Glutamatergic neuron (in vitro differentiated cells): ENCODE results near the gene TMEM233. TPM values are rescaled to one million over a fixed set of nuclear protein-coding genes. Genes with fewer than 3 reads are reported as not detected.

ENCODE experiments used
- DNase-seq: peaks from one replicate; pipeline ENCODE4 v3.0.0; 2022
- H3K27ac Mint-ChIP-seq: one replicate; pipeline ENCODE4 v1.8.0; 2020; ENCODE audit warnings: mild to moderate bottlenecking, mixed read lengths, inconsistent platforms; ENCODE audit not compliant: unreplicated experiment
- H3K27me3 Mint-ChIP-seq: one replicate; pipeline ENCODE4 v1.8.0; 2020; ENCODE audit warnings: mild to moderate bottlenecking, moderate library complexity, mixed read lengths, inconsistent platforms; ENCODE audit not compliant: unreplicated experiment
- H3K36me3 Mint-ChIP-seq: one replicate; pipeline ENCODE4 v1.8.0; 2020; ENCODE audit warnings: mild to moderate bottlenecking, mixed read lengths, inconsistent platforms; ENCODE audit not compliant: unreplicated experiment
- H3K4me1 Mint-ChIP-seq: one replicate; pipeline ENCODE4 v1.8.0; 2020; ENCODE audit warnings: mild to moderate bottlenecking, low read depth, mixed read lengths, inconsistent platforms; ENCODE audit not compliant: unreplicated experiment
- H3K4me3 Mint-ChIP-seq: one replicate; pipeline ENCODE4 v1.8.0; 2020; ENCODE audit warnings: mild to moderate bottlenecking, mixed read lengths, inconsistent platforms; ENCODE audit not compliant: unreplicated experiment
- H3K9me3 Mint-ChIP-seq: one replicate; pipeline ENCODE4 v1.8.0; 2020; ENCODE audit warnings: mild to moderate bottlenecking, moderate library complexity, mixed read lengths, inconsistent platforms; ENCODE audit not compliant: unreplicated experiment
- total RNA-seq: library from RNA; stranded (reverse); fragmentation: NEBNext Ultra II Directional; extraction: Animal tissue kit (Norgen Biotek cat#: 25700); gene quantifications from one replicate; pipeline ENCODE4 v1.2.1, GENCODE V29; 2021; ENCODE audit not compliant: unreplicated experiment
- TF ChIP-seq, protein P1 (sequence below): fragments of 200-600 bp; sonication (generic); IDR thresholded peaks from one replicate; pipeline ENCODE4 v1.5.0; 2021; ENCODE audit not compliant: partially characterized antibody, unreplicated experiment

TMEM233 gene
- total RNA-seq, 1 donor from 2014 or later: not detected

DNA sequence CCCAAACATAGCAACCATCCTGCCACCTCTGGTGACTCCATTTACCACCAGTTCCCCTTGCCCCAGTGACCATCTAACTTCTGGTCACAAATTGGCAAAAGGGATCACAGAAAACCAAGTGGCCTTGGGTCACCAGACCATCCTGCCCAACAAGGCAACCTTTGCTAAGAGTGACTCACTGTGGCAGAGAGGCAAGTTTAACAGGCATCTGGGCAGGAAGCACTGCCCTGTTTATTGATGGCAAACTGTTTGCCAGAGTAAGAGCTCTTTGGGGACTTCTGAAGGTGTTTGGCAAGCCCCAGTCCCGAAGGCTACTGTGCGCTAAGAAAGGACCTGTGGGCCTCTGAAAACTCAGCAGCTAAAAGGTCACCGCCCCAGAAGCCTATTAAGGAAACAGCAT is 28.2 kb upstream of the TMEM233 start:
- Mint-ChIP-seq H3K9me3 (no peaks in the 10 kb centered on the region), H3K4me1 (no peaks in the 10 kb centered on the region), H3K27me3 (no peaks in the 10 kb centered on the region), H3K4me3 (no peak overlapping the region), H3K27ac (no peak overlapping the region), H3K36me3 (peaks cover 1% of the 10 kb centered on the region)
- DNase-seq: no peak
- TF ChIP-seq, protein P1, sequence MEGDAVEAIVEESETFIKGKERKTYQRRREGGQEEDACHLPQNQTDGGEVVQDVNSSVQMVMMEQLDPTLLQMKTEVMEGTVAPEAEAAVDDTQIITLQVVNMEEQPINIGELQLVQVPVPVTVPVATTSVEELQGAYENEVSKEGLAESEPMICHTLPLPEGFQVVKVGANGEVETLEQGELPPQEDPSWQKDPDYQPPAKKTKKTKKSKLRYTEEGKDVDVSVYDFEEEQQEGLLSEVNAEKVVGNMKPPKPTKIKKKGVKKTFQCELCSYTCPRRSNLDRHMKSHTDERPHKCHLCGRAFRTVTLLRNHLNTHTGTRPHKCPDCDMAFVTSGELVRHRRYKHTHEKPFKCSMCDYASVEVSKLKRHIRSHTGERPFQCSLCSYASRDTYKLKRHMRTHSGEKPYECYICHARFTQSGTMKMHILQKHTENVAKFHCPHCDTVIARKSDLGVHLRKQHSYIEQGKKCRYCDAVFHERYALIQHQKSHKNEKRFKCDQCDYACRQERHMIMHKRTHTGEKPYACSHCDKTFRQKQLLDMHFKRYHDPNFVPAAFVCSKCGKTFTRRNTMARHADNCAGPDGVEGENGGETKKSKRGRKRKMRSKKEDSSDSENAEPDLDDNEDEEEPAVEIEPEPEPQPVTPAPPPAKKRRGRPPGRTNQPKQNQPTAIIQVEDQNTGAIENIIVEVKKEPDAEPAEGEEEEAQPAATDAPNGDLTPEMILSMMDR: no peak

DNA sequence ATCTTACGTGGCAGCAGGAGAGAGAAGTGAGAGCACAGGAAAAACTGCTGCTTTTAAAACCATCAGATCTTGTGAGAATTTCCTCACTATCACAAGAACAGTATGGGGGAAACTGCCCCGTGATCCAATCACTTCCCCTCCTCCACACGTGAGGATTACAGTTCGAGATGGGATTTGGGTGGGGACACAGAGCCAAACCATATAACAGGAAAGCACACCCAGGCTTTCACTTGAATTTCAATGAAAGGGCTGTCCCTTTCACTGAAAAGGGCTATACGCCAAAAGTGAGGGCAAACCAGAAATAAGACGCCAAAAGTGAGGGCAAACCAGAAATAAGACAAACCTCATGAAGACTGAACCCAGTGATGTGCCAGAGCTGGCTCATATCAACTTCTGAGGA is 22.8 kb upstream of the TMEM233 start:
- TF ChIP-seq, protein P1: no peak
- H3K9me3 Mint-ChIP-seq: no peaks in the 10 kb centered on the region
- H3K27me3 Mint-ChIP-seq: peaks cover 2% of the 10 kb centered on the region
- no peaks in the 10 kb centered on the region for H3K4me1 Mint-ChIP-seq
- no peak for DNase-seq
- H3K4me3 Mint-ChIP-seq: no peak overlapping the region
- H3K27ac Mint-ChIP-seq: no peak overlapping the region
- peaks cover 4% of the 10 kb centered on the region for H3K36me3 Mint-ChIP-seq

DNA sequence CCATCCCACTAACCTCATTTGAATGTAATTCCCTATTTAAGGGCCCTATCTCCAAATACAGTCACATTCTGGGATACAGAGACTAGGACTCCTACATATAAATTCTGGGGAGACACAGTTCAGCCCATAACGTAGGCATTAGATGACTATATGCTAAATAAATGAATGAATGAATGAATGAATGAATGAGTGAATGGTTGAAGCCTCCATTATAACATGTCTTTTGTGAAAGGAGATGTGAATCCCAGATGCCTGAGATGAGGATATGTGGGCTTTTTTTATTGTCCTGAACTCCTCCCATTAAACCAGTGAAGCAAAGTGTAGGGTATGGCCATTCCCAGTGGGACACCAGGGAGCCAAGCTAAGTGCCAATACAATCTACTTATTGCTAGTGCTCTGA is 20.5 kb upstream of the TMEM233 start:
- no peak for DNase-seq
- H3K36me3 Mint-ChIP-seq: peaks cover 4% of the 10 kb centered on the region
- no peak overlapping the region for H3K4me3 Mint-ChIP-seq
- H3K4me1 Mint-ChIP-seq: no peaks in the 10 kb centered on the region
- no peak overlapping the region for H3K27ac Mint-ChIP-seq
- H3K27me3 Mint-ChIP-seq: peaks cover 4% of the 10 kb centered on the region
- H3K9me3 Mint-ChIP-seq: no peaks in the 10 kb centered on the region
- TF ChIP-seq, protein P1: no peak

DNA sequence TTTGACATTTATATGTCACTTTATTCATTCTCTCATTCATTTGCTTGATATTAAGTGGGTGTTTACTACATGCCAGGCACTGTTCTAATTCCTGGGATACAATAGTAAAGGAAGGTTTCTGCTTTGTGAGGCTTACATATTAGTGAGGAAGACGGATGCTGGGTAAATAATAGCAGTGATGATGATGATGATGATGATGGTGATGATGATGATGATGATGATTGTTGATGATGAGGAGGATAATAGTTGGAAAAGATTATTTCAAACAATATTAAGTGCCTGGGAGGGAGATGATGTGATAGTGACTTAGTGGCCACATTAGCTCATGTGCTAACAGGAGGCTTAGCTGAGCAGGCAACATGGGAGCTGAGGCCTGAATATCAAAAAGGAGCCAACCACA is 19.3 kb upstream of the TMEM233 start:
- Mint-ChIP-seq H3K4me3 (no peak overlapping the region), H3K27ac (no peak overlapping the region), H3K36me3 (peaks cover 4% of the 10 kb centered on the region), H3K9me3 (no peaks in the 10 kb centered on the region), H3K4me1 (no peaks in the 10 kb centered on the region), H3K27me3 (peaks cover 4% of the 10 kb centered on the region)
- TF ChIP-seq, protein P1: no peak
- DNase-seq: no peak

DNA sequence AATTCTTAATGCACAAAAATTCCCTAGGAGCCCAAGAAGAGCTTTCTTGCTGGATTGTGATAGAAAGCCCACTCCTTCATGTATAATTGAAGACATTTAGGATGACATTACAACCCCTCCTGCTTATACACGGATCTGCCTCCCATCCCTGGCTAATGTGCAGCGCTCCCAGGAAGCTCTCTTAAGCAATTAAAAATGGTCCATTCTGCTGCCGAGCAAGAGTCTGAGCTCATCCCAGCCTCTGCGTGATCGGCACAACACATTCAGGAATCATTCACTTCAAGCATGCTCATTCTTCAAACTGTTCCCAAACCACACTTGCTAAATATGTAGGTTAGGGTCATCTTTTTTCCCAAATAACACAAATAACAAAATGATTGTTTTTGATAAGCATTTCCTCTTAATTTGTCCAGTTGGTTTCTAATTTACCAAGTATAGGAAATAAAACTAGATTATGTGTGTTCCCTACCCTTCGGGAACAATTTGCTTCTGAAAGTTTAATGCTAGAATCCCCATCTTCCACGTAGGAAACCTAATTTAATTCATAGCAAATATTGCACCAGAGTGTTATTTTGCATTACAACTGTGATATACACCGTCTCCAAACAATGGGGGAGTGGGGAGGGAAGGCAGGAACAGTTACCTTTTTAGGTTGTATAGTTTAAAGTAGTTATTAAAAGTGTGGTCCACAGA is 17.3 kb upstream of the TMEM233 start:
- TF ChIP-seq, protein P1: no peak
- Mint-ChIP-seq H3K9me3 (no peaks in the 10 kb centered on the region), H3K4me3 (no peak overlapping the region), H3K27me3 (peaks cover 4% of the 10 kb centered on the region), H3K4me1 (no peaks in the 10 kb centered on the region), H3K27ac (no peak overlapping the region), H3K36me3 (no peaks in the 10 kb centered on the region)
- no peak for DNase-seq
